GM13977 (cell line): ENCODE measurements around the gene KLRC3.
A peak's percentile ranks its signal among the peaks of the same experiment; 100 is the strongest.

Experiments
- DNase-seq: peaks from one replicate; pipeline ENCODE4 v3.0.0; 2012; ENCODE audit warnings: low spot score
- in situ Hi-C: fragments of 300-500 bp; cut with MboI; formaldehyde crosslinking; loops from one replicate; pipeline ENCODE4 v1.12.0; 2022; ENCODE audit warnings: low sequenced_read_pairs, low pct_unique_long_range_greater_than_20kb, mixed read lengths, inconsistent platforms; ENCODE audit not compliant: unreplicated experiment
- TF ChIP-seq, protein P1 (sequence below): IDR thresholded peaks from 2 replicates; pipeline ENCODE4 v1.5.1; 2012; ENCODE audit warnings: mild to moderate bottlenecking, control low read depth; ENCODE audit not compliant: insufficient read depth; ENCODE audit errors: extremely low read depth, missing control alignments

KLRC3 gene

DNA sequence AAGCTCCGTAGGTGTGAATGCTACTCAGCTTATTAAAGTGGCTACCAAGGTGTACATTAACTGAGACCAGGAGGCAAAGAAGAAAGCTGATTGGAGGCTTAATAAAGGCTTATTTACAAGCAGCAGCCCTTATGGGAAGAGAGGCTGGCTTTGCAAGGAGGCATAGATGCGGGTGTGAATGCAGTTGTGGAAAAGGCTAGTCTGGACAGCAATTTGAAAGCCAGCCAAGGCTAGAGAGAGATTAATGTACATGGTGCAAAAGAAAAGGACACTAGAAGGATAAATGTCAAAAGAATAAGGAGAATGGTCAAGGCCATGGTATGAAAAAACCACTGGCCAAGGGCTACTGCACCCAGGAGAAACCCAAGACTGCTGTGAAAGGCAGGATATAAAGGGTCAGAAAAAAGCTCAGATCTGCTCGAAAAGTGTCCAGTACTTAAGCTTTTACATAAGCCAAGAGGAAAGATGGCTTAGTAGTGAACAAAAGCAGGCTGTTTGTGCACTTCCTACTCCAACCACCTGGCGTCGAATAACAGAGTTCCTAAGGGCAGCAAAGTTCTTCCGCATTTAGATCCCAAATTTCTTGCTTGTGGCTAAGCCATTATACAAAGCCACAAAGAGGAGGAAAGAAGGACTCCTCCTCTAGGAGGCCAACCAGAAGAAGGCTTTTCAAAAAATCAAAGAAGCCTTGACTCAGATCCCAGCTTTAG is 54.5 kb downstream of the KLRC3 start:
- TF ChIP-seq, protein P1, sequence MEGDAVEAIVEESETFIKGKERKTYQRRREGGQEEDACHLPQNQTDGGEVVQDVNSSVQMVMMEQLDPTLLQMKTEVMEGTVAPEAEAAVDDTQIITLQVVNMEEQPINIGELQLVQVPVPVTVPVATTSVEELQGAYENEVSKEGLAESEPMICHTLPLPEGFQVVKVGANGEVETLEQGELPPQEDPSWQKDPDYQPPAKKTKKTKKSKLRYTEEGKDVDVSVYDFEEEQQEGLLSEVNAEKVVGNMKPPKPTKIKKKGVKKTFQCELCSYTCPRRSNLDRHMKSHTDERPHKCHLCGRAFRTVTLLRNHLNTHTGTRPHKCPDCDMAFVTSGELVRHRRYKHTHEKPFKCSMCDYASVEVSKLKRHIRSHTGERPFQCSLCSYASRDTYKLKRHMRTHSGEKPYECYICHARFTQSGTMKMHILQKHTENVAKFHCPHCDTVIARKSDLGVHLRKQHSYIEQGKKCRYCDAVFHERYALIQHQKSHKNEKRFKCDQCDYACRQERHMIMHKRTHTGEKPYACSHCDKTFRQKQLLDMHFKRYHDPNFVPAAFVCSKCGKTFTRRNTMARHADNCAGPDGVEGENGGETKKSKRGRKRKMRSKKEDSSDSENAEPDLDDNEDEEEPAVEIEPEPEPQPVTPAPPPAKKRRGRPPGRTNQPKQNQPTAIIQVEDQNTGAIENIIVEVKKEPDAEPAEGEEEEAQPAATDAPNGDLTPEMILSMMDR = no peak
- in situ Hi-C loops = no loop called here
- DNase-seq = no peak

DNA sequence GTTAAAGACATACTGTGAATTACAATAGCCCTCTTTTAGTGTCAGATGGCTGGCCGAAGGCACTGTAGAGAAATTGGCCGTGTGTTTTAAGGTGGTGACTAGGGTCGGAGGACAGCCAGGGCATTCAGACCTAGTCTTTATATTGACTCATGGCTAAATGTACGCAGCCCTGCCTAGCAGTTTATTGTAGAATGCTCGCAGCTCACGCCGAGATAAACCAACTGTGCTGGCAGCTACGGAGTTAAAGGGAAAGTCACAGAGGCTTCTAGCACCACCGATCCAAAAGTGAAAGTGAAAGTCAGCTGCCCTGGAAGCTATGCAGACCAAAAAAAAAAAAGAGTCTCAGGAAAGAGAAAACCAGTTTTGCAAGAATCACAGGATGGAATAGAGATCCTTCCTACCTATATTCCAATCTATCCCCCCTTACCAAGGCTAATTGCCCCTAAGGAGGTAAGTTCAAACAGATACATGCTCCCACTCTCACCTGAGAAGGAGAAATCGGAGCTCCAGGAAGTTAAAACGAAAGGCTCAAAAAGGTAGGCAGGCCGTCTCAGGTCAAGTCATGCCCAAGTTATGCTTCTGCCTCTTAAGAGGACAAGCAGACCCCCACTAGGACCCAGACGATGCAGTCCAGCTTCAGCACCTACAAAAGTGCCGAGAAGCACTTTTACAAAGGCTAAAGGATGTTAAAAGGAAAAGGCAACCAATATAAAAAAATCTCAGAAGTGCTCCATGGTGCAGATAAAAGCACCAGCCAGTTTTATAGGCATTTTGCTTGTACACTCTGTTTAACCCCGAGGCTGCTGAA is 55.4 kb downstream of the KLRC3 start:
- DNase-seq = peak; percentile 46
- TF ChIP-seq, protein P1 = no peak
- in situ Hi-C loops = no loop called here

DNA sequence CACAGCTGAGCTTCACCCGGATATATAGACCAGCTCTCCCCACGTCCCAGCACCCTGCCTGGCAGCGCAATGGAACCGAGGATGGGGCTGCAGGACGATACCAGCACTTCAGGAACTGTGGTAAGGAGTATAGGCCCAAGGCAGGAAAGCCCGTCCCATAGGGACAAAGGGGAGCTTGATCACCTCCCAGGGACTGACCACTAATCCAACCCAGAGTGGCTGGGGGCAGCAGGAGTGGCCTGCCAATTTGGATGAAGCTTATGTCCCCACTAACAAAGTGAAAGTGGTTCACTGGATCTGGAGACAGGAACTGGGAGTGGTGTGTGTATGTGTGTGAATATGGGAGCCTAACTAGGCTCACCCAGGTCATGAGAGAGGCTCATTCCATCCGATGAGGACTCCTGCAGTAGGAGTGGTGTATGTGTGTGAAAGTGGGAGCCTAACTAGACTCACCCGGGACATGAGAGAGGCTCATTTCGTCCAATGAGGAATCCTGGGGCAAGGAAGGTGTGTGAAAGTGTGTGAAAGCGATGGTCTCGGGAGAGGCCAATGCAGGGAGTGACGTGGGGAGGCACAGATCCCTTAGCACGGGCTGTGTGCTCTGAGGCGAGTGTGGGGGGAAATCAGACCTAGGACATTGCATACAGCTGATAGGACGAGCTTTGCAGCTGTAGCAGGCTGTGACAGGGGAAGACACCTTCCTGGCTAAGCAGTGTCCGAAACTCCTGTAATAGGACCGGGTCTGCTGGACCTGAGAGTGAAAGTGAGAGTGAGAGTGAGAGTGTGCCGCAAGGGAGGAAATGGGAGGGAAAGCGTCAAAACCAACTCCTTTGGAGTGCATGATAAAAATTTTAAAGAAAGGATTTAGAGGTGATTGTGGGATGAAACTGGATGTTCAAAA is 56.2 kb downstream of the KLRC3 start:
- in situ Hi-C loops = no loop called here
- TF ChIP-seq, protein P1 = no peak
- DNase-seq = peak; percentile 55

DNA sequence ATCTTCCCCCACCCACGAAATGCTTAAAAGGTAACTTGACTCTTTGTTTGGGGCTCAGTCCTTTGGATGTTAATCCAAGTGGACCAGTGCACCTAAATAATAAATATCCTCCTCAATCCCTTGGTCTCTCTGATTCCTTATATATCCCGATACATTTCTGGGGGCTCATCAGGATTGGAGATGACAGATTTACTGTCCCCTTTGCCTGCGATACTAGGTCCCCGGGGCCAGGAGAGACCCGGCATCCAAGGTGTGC is 56.8 kb downstream of the KLRC3 start:
- TF ChIP-seq, protein P1 = no peak
- DNase-seq = no peak
- in situ Hi-C loops = no loop called here

DNA sequence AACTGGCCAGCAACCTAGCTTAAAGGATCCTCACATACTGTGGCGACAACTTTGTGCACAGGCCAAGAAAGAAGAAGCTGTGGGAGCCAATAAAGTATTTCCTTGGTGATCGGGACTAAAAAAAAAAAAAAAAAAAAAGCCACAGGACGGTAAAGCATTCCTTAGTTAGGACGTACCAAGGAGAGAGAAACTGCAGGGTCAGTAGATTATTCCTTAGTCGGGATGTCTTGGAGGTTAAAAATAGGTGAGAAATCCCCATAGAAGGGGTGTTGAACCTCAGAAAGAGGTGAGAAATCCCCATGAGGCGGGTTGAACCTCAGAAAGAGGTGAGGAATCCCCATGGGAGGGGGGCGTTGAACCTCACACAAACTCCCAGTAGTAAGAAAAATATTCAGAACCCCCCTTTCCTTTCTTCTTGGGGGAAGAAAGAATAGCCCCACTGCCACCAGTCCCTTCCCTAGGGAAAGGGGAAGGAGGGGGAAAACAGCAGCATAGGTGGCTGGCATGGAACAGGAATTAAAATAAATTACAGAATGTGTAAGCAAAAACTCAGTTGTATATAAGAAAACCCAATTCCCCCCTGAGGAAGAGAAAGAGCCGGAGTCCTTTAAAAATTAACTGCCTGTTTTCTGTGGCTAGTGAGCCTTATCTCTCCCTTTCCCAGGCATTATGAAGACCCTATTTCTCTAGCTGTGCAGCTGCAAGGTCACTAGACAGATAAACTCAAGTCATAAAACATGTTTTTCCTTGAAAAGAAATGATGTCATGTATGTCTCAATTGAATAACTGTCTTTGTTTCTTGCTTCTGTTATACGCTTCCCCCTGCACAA is 57.4 kb downstream of the KLRC3 start:
- no peak for DNase-seq
- in situ Hi-C loops = no loop called here
- TF ChIP-seq, protein P1 = no peak

DNA sequence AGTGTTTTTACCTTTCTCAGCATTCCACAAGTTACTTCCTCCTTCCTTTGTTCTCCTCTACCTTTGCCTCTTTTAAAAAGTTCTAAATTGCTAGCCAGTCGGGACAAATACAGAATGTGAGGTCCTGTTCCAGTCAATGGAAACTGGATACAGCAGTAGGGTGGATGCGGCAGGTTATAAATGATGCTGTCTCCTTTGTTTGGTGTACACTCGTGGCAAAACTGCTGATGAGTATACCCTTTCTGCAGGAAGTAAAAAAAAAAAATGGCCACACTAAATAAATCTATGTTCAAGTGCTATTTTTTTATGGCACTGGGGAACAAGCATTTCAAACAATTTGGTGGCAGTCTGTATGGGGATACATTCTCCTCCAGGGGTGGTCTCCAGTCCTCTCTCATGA is 58.1 kb downstream of the KLRC3 start:
- in situ Hi-C loops = no loop called here
- DNase-seq = no peak
- TF ChIP-seq, protein P1 = no peak
